Measurements from ENCODE around the gene PEX7. TPM values are rescaled to one million over a fixed set of nuclear protein-coding genes. Genes with fewer than 3 reads are reported as not detected.

PEX7 gene
- total RNA-seq, 1 experiment from 2014 or later, result 8.1 TPM

DNA sequence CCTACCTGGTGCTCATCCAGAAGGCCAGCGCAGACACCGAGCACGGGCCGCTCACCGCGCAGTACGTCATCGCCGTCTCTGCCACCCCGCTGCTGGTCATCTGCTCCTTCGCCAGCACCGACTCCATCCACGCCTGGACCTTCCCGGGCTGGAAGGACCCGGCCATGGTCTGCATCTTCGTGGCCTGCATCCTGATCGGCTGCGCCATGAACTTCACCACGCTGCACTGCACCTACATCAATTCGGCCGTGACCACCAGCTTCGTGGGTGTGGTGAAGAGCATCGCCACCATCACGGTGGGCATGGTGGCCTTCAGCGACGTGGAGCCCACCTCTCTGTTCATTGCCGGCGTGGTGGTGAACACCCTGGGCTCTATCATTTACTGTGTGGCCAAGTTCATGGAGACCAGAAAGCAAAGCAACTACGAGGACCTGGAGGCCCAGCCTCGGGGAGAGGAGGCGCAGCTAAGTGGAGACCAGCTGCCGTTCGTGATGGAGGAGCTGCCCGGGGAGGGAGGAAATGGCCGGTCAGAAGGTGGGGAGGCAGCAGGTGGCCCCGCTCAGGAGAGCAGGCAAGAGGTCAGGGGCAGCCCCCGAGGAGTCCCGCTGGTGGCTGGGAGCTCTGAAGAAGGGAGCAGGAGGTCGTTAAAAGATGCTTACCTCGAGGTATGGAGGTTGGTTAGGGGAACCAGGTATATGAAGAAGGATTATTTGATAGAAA, 101.7 kb downstream of the PEX7 start (continued):
- TF ChIP-seq, protein P1, sequence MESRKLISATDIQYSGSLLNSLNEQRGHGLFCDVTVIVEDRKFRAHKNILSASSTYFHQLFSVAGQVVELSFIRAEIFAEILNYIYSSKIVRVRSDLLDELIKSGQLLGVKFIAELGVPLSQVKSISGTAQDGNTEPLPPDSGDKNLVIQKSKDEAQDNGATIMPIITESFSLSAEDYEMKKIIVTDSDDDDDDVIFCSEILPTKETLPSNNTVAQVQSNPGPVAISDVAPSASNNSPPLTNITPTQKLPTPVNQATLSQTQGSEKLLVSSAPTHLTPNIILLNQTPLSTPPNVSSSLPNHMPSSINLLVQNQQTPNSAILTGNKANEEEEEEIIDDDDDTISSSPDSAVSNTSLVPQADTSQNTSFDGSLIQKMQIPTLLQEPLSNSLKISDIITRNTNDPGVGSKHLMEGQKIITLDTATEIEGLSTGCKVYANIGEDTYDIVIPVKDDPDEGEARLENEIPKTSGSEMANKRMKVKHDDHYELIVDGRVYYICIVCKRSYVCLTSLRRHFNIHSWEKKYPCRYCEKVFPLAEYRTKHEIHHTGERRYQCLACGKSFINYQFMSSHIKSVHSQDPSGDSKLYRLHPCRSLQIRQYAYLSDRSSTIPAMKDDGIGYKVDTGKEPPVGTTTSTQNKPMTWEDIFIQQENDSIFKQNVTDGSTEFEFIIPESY (IDR thresholded peaks at IDR 0.05; ENCODE audit: extremely low read depth, insufficient replicate concordance, low read length), result no peak
- TF ChIP-seq, protein P2, sequence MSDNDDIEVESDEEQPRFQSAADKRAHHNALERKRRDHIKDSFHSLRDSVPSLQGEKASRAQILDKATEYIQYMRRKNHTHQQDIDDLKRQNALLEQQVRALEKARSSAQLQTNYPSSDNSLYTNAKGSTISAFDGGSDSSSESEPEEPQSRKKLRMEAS (IDR thresholded peaks at IDR 0.05), result no peak

DNA sequence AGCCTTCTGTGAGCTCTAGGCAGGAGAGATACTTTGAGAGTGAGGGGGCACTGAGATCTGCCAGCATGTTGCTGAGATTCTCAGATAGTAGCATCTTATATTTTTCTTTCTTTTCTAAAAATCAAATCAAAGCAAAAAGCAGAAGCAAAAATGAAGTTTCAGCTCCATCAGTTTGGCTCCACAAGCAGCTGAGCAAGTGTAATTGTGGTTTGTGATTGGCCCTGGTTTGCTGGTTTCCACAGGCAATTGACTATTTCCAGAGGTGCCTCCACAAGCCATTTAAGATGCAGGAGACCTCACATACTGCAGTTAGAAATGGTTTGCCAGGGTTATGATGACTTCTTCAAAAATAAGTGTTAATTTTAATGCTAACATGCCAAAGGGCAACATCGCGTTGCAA, 104.0 kb downstream of the PEX7 start:
- CTCF ChIA-PET, result interaction anchor here (1.2 kb wide), 1 partner anchor 282 kb away, joined by 3 read pairs; no protein-coding TSS in a partner anchor
- Histone ChIP-seq H3K4me2 (ENCODE audit: low read length) (no peak overlapping the region), H3K27ac (ENCODE audit: low read depth, low read length) (no peak overlapping the region), H4K20me1 (ENCODE audit: insufficient read depth) (no peaks in the 10 kb centered on the region), H3K27me3 (ENCODE audit: insufficient read depth, low read length) (no peaks in the 10 kb centered on the region), H3K9ac (ENCODE audit: low read length) (no peak overlapping the region), H3K9me2 (ENCODE audit: insufficient read depth) (no peaks in the 10 kb centered on the region), H3K36me3 (ENCODE audit: control insufficient read depth in 1 of 2, insufficient read depth in 2 of 2, low read length in 2 of 2) (no peaks in the 10 kb centered on the region), H3K79me2 (ENCODE audit: insufficient read depth, low read length) (no peaks in the 10 kb centered on the region), H3K4me3 (replicated peaks in 1 of 2; ENCODE audit: low read depth in 1 of 2, low read length in 2 of 2) (no peak overlapping the region), H3K9me3 (ENCODE audit: control insufficient read depth in 1 of 2, insufficient read depth in 1 of 2, low read depth in 1 of 2, low read length in 2 of 2) (no peaks in the 10 kb centered on the region), H3K4me1 (ENCODE audit: control insufficient read depth in 1 of 2, insufficient read depth in 2 of 2, low read length in 2 of 2) (no peaks in the 10 kb centered on the region), H2AFZ (ENCODE audit: low read depth, low read length, poor library complexity, severe bottlenecking) (no peak overlapping the region)
- TF ChIP-seq, protein P3, sequence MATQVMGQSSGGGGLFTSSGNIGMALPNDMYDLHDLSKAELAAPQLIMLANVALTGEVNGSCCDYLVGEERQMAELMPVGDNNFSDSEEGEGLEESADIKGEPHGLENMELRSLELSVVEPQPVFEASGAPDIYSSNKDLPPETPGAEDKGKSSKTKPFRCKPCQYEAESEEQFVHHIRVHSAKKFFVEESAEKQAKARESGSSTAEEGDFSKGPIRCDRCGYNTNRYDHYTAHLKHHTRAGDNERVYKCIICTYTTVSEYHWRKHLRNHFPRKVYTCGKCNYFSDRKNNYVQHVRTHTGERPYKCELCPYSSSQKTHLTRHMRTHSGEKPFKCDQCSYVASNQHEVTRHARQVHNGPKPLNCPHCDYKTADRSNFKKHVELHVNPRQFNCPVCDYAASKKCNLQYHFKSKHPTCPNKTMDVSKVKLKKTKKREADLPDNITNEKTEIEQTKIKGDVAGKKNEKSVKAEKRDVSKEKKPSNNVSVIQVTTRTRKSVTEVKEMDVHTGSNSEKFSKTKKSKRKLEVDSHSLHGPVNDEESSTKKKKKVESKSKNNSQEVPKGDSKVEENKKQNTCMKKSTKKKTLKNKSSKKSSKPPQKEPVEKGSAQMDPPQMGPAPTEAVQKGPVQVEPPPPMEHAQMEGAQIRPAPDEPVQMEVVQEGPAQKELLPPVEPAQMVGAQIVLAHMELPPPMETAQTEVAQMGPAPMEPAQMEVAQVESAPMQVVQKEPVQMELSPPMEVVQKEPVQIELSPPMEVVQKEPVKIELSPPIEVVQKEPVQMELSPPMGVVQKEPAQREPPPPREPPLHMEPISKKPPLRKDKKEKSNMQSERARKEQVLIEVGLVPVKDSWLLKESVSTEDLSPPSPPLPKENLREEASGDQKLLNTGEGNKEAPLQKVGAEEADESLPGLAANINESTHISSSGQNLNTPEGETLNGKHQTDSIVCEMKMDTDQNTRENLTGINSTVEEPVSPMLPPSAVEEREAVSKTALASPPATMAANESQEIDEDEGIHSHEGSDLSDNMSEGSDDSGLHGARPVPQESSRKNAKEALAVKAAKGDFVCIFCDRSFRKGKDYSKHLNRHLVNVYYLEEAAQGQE (IDR thresholded peaks at IDR 0.05; ENCODE audit: low read depth), result no peak
- no peak for DNase-seq (ENCODE audit: low read depth, low spot score)
- RAD21 ChIA-PET (ENCODE audit: low non-redundant PET in 1 of 2, low total read pairs in 2 of 2, uncharacterized antibody in 2 of 2, unreplicated experiment in 2 of 2), result no interaction called here
- BruUV-seq (replicated peaks), result no TSS peak
- ATAC-seq, result no peak
- POLR2A ChIA-PET, result no interaction called here
- intact Hi-C loops (cut with micrococcal nuclease), result loop anchor here (5.0 kb wide), 1 partner anchor 344 kb away; no protein-coding TSS in a partner anchor

All from HCT116 (cell line).